ENCODE measurements around the gene DAPK1. TPM values are rescaled to one million over a fixed set of nuclear protein-coding genes. Genes with fewer than 3 reads are reported as not detected.

Gene DAPK1
- polyA plus RNA-seq, 1 of the 3 experiments (the other 2 are of a cell fraction), result 0.61 TPM

GRCh38 chr9:87461256-87461655 is 36.4 kb upstream of the DAPK1 start:
- no peak overlapping the region for H3K4me2 ChIP-seq
- CTCF ChIA-PET, result no interaction called here
- POLR2A ChIA-PET, result interaction anchor here (0.6 kb wide), 1 partner anchor 338 kb away, joined by 3 read pairs; no protein-coding TSS in a partner anchor
- H3K4me1 ChIP-seq (ENCODE audit: control insufficient read depth in 1 of 2, insufficient read depth in 2 of 2, low read depth in 1 of 2, low read length in 1 of 2), result no peaks in the 10 kb centered on the region; a peak in 1 of 4 replicates
- H3K79me2 ChIP-seq (ENCODE audit: insufficient read depth), result no peaks in the 10 kb centered on the region
- no peaks in the 10 kb centered on the region for H3K27me3 ChIP-seq (ENCODE audit: insufficient read depth)
- no peaks in the 10 kb centered on the region for H3K9me2 ChIP-seq
- DNase-seq, result no peak
- H3K9me3 ChIP-seq, result no peaks in the 10 kb centered on the region
- H3K36me3 ChIP-seq (replicated peaks in 1 of 2; ENCODE audit: control insufficient read depth in 1 of 2, insufficient read depth in 2 of 2, low read length in 1 of 2), result no peaks in the 10 kb centered on the region
- no peak overlapping the region for H3K4me3 ChIP-seq (ENCODE audit: low read depth in 2 of 2, low read length in 1 of 2)
- no peak overlapping the region for H3K9ac ChIP-seq
- no peak overlapping the region for H3K27ac ChIP-seq (ENCODE audit: low read depth in 2 of 2, low read length in 1 of 2)
- TF ChIP-seq POLR2AphosphoS5 (IDR thresholded peaks at IDR 0.05; ENCODE audit: low read depth, low read length) (no peak), TAF1 (IDR thresholded peaks at IDR 0.05; ENCODE audit: borderline replicate concordance, low read depth, low read length) (no peak), RAD21 (IDR thresholded peaks at IDR 0.05; ENCODE audit: low read length) (no peak), USF1 (IDR thresholded peaks at IDR 0.05; ENCODE audit: borderline replicate concordance, low read depth) (no peak), TEAD4 (IDR thresholded peaks at IDR 0.05; ENCODE audit: borderline replicate concordance, insufficient read depth) (no peak), ELF1 (IDR thresholded peaks at IDR 0.05) (no peak), CTCF (IDR thresholded peaks at IDR 0.05) (no peak), PBX3 (IDR thresholded peaks at IDR 0.05) (no peak), RCOR1 (IDR thresholded peaks at IDR 0.05; ENCODE audit: low read length) (no peak), EP300 (IDR thresholded peaks at IDR 0.05; ENCODE audit: borderline replicate concordance in 1 of 2, low read depth in 1 of 2, low read length in 1 of 2) (no peak)
- no peak overlapping the region for H2AFZ ChIP-seq (ENCODE audit: low read depth)
- no peaks in the 10 kb centered on the region for H4K20me1 ChIP-seq (ENCODE audit: insufficient read depth)
- 46% methylated on average over 4 of the region's 4 CpGs for WGBS (ENCODE audit: low lambda C conversion rate)
- no peaks in the 10 kb centered on the region for H3F3A ChIP-seq (replicated peaks; ENCODE audit: insufficient read depth)

- no peaks in the 10 kb centered on the region; a peak in 1 of 4 replicates for H3K4me1 ChIP-seq (ENCODE audit: control insufficient read depth in 1 of 2, insufficient read depth in 2 of 2, low read depth in 1 of 2, low read length in 1 of 2)
- no peak overlapping the region for H3K4me2 ChIP-seq
- H3K36me3 ChIP-seq (replicated peaks in 1 of 2; ENCODE audit: control insufficient read depth in 1 of 2, insufficient read depth in 2 of 2, low read length in 1 of 2), result no peaks in the 10 kb centered on the region
- no peaks in the 10 kb centered on the region for H3F3A ChIP-seq (replicated peaks; ENCODE audit: insufficient read depth)
- ChIA-PET CTCF (interaction anchor here (0.7 to 1.8 kb wide), 2 partner anchors 33 to 199 kb away, joined by 3 to 8 read pairs; partner anchors contain the start of gene DAPK1), POLR2A (interaction anchor here (0.6 kb wide), 1 partner anchor 80 kb away, joined by 3 read pairs; no protein-coding TSS in a partner anchor)
- no peak for DNase-seq
- no peaks in the 10 kb centered on the region for H3K9me2 ChIP-seq
- H3K27ac ChIP-seq (ENCODE audit: low read depth in 2 of 2, low read length in 1 of 2), result no peak overlapping the region
- H4K20me1 ChIP-seq (ENCODE audit: insufficient read depth), result no peaks in the 10 kb centered on the region
- no peak overlapping the region for H3K4me3 ChIP-seq (ENCODE audit: low read depth in 2 of 2, low read length in 1 of 2)
- no peaks in the 10 kb centered on the region for H3K9me3 ChIP-seq
- no peak overlapping the region for H3K9ac ChIP-seq
- 53% methylated on average over 7 of the region's 7 CpGs for WGBS (ENCODE audit: low lambda C conversion rate)
- H3K27me3 ChIP-seq (ENCODE audit: insufficient read depth), result no peaks in the 10 kb centered on the region
- no peaks in the 10 kb centered on the region for H3K79me2 ChIP-seq (ENCODE audit: insufficient read depth)
- H2AFZ ChIP-seq (ENCODE audit: low read depth), result no peak overlapping the region
- TF ChIP-seq GABPA (IDR thresholded peaks at IDR 0.05; ENCODE audit: low read depth) (no peak), NFIC (IDR thresholded peaks at IDR 0.05; ENCODE audit: borderline replicate concordance) (no peak), ELF1 (IDR thresholded peaks at IDR 0.05) (no peak), REST (IDR thresholded peaks at IDR 0.05; ENCODE audit: low read depth, low read length) (no peak), FOXM1 (IDR thresholded peaks at IDR 0.05; ENCODE audit: low read depth) (no peak), NRF1 (IDR thresholded peaks at IDR 0.05; ENCODE audit: low read depth, low read length) (no peak), EZH2phosphoT487 (IDR thresholded peaks at IDR 0.05; ENCODE audit: borderline replicate concordance, low read depth) (no peak), RFX5 (IDR thresholded peaks at IDR 0.05; ENCODE audit: low read length) (no peak), MAX (IDR thresholded peaks at IDR 0.05; ENCODE audit: low read depth) (no peak), MXI1 (IDR thresholded peaks at IDR 0.05; ENCODE audit: low read depth, low read length) (no peak), TCF12 (IDR thresholded peaks at IDR 0.05) (no peak)
Measured at GRCh38 chr9:87464110-87464991, 33.3 kb upstream of the DAPK1 start.

All from SK-N-SH (cell line).